Activated CD8-positive, alpha-beta memory T cell treated with anti-CD3 and anti-CD28 coated beads, Interleukin-2, amount 50 U/mL, for 1 hour (primary cell): ENCODE data around the gene ADGRL3.
"Not testable (repeated sequence)": the region's sequence is repeated elsewhere in the genome, so short reads cannot be mapped to it uniquely, and the experiment has no call there.

Experiments
- DNase-seq: peaks from one replicate; pipeline ENCODE4 v3.0.0-alpha.2; 2020; ENCODE audit errors: extremely low read depth

Gene ADGRL3

DNA sequence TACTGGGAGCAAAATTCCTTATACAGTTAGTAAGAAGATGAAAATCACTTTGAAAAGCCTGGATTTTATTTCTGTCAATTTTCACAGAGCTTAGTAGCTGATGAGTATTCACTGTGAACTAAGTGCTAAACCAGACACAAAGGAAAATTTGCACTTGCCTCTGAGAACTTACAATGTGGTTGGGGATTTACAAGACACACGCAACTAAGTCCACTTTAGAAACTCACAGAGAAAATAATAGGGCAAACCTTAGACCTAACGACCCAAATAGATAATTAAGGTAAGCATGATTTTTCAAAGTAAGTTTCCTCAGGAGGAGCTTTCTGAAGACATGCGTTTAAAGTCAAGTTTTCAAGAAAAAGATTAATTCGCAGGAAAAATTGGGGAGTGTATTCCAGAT, 708.9 kb downstream of the ADGRL3 start:
- DNase-seq = no peak

DNA sequence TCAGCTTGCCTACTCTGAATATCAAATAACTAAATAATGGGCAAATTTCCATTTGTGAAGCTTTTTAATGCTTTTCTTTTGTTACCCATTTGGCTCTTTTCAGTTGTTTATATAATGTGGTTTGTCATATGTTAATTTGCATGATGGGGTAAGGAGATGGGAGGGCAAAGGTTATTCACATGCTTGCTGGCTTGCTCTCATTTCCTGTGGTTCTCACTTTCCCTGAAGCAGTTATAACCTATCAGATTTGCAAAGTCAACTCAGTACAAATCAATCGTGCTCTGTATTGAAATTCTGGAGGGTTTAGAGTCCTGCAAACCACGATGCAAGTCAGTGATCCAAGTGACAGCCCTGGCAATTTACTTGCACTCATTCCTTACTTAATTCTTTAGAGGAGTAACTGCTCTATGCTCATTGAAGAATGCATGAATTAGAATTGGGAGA, 711.2 kb downstream of the ADGRL3 start:
- no peak for DNase-seq

DNA sequence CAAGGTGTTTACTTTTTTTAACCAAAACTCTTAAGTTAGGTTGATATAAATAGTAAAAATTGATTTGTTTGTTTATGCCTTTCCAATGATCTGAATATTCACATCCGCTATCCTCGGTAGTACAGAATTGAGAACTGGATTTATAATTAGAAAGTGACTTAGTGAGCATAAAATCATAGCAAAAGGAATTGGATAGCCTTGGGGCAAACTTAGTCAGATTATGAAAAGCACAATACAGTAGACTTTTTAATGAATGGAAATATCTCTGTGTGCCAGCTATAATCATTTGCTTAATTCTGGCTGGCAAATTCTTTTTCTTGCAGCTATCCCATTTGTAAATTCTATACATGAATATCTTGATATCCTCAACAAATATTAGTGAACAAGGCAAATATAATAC, 713.5 kb downstream of the ADGRL3 start:
- no peak for DNase-seq

DNA sequence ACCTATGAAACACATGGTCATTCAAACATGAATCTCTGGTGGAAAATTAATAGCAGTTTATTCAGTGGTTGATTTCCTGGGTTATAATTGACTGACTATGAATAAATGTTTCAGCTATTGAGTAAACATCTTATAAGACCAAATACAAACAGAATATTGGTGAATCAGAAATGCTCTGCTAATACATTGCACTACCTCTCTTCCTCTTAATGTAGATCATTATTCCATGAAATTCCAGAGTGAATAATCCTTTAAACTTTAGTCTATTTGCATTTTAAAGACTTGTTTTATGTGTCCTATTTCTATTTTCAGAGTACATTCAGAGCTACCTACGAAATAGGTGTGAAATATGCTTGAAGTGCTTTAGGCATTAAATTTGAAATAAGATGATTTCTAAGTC, 715.4 kb downstream of the ADGRL3 start:
- no peak for DNase-seq

DNA sequence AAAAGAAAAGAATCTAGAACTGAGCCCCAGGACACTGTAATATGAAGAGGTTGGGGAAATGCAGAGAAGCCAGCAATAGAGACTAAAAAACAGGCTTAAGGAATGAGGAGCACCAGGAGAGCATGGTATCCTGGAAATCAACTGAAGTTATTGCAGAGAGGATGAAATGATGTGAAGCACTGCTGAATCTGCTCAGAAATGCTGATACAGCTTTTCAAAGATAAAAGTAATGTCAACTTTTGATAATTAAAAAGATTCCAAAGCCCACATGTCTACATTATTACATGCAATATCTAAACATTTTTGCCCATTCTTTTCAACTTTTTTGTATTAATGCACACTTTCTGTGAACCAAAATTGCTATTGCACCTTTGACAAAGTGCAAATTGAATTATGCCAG, 718.4 kb downstream of the ADGRL3 start:
- DNase-seq = no peak

DNA sequence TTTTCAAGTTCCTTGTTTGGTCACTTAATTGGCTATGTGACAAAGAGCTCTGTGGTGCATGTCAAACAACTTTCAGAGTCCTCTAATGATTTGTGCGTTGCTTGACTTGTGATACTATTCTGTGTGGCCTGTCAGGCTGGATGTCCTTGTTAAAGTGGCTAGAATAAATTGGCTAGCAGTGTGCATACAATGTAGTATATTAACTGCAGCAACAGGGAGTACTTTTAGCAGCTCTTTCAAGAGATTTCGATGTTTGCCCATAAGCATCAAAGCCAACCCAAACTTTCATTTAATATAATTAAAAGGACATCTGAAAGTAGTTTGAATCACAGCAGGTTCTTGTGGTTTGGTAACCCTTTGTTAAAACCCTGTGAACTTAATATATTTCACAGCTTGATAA, 718.9 kb downstream of the ADGRL3 start:
- DNase-seq = no peak

DNA sequence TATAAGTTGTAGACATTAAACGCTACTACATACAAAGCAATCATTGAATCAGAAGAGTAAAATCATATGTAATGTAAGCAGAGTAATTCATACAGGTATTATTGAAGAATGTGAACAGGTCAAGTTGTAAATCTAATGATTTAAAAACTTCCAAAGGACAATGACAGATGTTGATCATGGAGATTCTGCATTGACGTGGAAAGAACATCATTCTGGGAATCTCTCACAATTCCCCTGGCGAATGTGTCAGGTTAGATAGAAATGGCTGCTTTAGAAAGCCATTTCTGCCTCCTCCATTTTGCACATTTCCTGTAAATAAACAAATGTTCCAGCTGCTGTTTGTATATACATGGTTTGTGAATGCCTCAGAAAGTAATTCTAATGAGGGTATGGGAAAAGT, 719.4 kb downstream of the ADGRL3 start:
- DNase-seq = no peak

DNA sequence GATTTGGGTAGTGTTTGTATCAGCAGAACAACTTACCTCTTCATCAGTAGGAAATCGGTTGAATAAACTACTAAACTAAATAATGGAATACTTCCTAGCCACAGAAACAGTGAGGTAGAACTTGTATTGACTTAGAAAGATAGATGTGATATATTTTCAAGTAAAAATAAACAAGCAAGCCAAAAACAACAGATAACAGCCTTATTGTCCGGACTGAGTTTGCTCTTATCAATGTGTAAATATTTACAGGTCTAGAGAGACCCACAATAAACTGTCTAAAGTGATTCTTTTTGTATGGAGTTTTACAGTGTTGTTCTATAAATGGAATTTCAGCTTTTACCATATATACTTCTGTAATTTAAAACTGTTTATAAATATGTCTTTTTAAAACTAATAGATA, 721.8 kb downstream of the ADGRL3 start:
- no peak for DNase-seq

DNA sequence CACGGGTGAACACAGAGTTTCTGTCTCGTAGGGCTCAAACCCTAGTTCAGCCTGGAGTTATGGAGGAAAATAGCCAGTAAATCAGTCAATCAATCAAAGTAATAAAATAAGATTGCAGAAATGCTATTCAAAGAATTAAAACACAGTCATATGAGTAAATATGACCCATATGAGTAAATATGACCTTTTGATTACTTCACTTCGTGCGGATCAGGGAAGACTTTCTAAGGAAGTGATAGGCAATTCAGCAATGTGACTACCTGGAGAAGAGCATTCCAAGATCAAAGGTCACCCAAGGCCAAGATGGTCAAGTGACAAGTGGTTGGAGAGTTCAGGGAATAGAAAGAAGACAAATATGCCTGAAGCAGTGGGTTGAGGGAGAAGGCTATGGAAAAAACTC, 722.6 kb downstream of the ADGRL3 start:
- DNase-seq = no peak

DNA sequence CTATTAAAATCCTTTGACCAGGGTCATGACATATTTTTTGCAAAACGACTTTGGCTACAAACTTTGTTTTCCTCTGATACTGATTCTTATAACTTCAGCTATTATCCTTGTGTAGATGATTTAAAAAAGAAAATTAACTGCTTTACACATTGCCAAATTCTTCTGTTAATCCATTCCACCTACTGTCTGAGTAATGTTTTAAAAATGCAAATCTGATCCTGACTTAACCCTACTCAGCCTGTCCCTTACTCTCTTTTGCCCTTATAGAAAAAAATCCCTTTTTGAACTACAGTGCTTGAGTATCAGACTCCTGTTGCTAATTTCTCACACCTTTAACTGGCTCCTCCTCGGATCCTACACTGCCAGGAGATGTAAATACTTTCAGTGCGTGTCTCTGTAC, 723.1 kb downstream of the ADGRL3 start:
- DNase-seq = no peak

DNA sequence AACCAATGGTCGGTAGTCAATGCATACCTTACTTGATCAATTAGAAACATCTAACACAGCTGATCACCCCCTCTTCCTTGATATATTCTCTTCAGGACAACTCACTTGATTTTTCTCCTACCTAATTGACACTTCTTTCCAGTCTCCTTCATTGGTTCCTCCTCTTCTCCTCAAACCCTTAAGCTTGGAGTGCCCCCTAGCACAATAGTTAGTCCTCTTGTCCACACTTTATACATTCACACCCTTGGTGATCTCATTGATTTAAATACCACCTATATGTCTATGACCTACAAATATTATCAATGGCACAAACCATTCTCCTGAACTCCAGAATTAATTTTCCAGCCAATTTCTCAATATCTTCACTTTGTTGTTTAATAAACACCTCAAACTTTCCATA, 724.0 kb downstream of the ADGRL3 start:
- DNase-seq = no peak

DNA sequence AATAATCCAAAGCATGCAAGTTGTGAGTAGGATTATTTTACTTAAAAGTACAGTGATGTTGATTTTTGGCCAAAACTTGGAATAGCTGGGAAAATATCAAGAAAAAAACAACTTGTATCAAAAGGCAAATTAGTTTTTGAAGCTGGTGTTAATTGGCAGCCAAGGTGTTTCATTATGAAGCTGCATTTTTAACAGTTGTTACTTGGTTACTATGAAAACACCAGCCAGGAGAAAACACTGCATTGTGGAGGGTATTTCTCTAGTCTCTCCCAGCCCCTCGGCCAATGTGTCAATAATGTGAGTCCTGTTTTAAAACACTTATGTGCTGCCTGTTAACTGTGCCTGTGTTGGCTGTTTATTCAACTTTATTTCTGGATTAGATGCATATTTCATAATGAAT, 733.4 kb downstream of the ADGRL3 start:
- no peak for DNase-seq

DNA sequence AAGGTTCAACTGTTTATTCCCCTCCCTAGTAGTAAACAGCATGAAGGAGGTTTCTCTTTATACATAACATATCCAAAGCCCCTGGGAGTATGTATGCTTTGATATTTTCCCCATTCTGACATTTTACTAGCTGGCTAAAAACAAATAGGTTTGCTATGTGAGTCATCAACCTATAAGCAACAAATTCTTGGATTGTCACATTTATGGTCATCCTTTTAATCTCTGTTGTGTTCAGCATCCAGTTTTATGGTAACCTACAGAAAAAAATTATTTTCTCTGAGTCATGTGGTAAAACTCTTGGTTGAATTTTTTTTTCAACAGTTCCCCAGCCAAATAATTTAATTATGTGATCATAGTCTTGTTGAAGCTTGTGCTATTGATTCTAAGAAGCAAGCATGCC, 734.1 kb downstream of the ADGRL3 start:
- no peak for DNase-seq

DNA sequence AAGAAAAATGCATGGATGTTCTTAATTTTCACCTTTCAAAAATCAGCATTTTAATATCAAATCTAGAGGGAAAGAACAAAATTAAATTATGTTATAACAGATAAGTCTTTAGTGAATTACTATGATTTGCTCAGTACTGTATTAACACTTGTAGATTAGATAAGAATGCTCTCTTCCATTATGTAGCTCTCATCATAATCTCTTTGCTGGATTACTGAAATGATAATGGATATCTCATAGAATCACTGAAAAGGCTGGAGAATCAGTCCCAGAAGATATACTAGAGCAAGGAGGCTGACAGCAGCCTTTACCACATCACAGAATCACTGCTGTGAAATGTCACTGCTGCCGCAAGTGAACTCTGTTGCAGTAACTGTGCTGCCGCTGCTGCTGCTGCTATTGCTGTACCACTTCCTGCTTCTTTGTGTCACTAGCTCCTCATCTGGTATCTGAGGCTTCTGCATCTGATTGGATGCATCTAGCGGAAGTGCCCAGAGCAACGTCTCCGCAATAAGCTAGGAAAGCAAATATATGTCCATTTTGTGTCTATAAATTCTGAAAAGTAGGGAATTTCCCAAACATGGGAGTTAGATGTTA, 738.2 kb downstream of the ADGRL3 start:
- DNase-seq = no peak

DNA sequence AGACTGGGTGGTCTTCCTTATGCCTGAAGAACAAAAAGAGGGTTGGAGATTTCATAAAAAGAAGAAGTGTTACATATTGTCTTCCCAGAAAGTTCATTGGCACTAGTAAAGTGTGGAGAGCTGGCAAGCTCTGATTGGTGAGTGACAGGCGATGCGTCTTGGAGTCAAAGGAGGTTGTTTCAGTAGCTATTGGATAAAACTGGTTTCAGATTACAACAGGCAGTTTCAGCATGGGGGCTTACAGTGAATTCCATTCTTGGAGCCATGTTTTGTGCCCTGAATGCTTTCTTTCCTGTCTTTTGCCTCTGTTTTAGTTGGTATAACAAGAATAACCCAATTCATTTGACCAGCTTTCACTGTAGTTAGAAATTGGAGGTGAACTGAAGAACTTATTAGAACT, 750.5 kb downstream of the ADGRL3 start:
- no peak for DNase-seq

DNA sequence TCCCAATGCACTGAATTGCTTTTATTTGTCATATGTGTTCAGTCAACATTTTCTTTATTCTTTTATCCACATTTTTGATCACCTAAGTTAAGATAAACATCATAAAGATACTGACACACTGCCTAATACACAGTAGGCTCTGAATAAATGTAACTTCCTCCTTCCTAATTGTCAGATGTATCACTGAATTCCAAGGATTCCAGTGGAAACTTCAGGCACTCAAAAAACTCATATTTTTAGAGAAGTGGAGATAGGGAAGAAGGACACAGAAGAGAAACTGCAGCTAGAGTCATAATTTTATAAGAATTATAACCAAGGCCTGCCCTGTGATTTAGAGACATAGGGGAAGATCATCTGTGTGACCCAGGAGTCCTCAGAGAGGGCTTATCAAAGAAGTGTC, 753.3 kb downstream of the ADGRL3 start:
- no peak for DNase-seq

DNA sequence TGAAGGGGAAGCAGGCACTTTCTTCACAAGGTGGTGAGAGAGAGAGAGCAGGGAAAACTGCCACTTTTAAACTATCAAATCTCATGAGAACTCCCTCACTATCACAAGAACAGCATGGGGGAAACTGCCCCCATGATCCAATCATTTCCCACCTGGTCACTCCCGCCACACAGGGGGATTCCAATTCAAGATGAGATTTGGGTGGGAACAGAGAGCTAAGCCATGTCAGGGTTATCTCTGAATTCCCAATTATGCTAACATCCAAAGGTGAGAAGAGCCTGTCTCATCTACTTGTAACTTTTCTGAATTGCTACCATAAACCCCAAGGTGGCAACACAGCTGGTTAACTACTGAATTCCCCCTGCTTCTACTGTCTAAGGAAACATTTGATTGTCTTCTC, 758.5 kb downstream of the ADGRL3 start:
- no peak for DNase-seq

DNA sequence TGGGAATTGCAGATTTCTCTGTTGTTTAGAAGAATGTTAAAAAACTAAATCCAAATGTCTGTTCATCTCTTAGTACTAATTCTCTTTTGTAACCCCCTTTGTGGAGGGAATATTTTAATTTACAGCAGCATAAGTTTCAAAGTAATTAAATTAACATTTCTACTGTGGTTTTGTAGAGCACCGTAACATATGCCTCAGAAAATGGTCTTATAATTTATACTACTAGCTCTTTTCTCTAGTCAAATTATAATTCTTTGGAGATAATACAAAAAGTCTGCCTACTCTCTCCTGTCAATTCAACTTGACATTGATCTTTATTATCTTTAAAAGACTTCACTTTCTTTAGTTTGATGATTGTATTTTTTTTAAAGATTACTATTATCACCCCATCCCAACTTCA, 759.0 kb downstream of the ADGRL3 start:
- DNase-seq = no peak

DNA sequence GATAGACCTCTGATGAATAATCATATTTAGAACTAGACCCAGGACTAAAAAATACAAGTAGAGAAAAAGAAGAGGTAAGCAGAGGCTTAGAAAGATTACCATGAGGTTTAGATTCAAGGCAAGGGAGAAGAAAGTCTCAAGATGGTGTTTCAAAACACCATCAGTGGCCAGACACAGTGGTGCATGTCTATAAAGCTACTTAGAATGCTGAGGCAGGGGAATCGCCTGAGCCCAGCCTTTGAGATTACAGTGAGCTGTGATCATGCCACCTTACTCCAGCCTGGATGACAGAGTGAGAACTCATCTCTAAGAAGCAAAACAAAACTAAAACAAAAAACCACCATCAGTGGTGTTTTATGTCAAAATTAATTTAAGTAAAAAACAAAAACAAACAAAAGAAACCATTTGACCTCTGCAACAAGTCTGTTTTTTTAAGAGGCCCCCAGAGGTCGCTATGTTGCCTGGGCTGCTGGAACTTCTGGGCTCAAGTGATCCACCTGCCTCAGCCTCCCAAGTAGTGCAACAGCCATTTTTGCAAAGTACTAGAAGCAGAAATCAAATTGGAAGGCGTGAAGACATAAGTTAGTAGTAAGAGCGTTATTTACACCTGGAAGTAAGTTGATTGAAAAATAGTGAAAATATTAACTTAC, 784.3 kb downstream of the ADGRL3 start:
- no peak for DNase-seq

DNA sequence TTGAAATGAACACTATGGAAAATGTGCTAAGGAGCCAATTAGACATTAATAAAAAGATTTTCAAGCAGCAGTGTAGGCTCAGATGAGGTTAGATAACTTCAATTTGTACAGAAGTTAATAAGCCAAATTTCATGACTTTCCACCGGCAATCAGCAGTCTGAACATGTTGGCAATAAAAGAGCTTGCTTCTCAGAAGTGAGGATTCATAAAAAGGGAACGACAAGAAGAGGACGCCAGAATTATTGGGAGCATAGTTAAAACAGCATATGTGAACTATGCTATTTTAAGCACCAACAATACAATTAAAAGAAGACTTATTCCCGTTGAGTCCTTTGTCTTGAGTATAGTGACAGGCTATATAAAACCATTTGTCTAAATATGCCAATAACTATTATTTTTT, 785.3 kb downstream of the ADGRL3 start:
- DNase-seq = no peak

DNA sequence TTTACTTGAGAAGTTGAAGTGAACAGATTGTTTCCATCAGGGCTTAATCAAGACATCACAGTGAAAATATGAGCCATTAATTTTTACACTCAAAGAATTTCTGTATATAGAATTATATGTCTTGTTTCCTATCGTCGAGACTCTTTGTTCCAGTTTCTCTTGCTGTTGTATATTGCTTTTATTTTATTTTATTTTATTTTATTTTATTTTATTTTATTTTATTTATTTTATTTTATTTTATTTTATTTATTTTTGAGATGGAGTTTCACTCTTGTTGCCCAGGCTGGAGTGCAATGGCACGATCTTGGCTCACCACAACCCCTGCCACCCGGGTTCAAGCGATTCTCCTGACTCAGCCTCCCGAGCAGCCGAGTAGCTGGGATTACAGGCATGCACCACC, 786.8 kb downstream of the ADGRL3 start:
- not testable (repeated sequence) for DNase-seq

DNA sequence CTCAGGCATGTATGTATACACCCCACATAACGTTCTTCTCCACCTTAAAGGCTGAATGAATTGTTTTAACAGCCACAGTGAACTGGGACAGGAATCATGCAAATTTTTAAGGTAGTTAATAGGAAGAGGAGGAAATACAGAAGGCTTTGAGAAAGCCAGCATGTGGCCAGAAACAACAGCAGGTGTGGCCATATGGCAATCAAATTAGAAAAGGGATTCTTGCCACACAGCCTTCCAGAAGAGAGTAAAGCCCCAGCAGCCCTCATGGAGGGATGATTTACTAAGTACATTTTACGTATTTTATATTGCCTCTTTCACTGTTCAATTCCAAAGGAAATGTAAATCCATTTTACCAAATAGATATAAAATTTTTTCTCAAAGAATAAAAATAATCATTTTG, 792.2 kb downstream of the ADGRL3 start:
- DNase-seq = no peak

DNA sequence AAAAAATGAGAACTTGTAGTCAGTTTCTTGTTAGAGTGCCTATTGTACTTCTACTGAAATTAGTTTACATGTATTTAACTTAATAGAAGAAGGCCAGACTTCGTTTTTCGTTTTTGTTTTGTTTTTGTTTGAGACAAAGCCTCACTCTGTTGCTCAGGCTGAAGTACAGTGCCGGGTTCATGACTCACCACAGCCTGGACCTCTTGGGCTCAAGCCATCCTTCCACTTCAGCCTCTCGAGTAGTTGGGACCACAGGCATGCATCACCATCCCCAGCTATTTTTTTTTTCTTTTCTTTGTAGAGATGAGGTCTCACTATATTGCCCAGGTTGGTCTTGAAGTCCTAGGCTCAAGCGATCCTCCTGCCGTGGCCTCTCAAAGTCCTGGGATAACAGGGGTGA, 793.9 kb downstream of the ADGRL3 start:
- no peak for DNase-seq

DNA sequence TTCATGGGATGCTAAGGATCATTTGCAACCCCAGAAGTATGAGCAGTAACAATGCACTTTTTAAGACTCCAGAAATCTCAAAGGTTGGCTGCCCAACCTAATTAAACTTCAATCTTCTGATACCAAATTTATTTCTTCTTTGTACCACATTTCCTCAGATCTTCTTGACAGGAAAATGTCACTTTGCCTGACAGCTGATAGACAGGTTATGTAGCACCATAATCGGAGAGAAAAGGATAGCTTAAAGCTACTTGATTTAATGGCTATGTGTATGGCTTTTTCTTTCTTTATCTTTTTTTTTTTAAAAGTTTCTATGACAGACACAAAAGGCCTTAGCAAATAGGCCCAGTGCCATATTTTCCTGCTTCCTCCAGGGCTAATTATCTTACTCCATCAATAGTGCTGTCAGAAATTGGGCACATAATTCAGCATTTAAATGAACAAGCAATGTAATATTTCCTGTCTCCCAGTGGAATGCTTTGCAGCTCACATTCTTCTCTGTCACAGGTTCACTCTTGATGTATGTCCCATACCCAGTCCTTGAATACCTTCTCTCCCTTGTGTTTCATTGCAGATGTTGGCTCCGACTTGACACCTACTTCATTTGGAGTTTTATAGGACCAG, 795.7 kb downstream of the ADGRL3 start:
- no peak for DNase-seq
